GM11168 (cell line): Measurements from ENCODE around the gene SORBS1.

Source experiments
- in situ Hi-C: fragments of 300-500 bp; cut with MboI; formaldehyde crosslinking; loops from one replicate; pipeline ENCODE4 v1.12.0; 2022; ENCODE audit warnings: low sequenced_read_pairs; ENCODE audit not compliant: unreplicated experiment

The SORBS1 gene

DNA sequence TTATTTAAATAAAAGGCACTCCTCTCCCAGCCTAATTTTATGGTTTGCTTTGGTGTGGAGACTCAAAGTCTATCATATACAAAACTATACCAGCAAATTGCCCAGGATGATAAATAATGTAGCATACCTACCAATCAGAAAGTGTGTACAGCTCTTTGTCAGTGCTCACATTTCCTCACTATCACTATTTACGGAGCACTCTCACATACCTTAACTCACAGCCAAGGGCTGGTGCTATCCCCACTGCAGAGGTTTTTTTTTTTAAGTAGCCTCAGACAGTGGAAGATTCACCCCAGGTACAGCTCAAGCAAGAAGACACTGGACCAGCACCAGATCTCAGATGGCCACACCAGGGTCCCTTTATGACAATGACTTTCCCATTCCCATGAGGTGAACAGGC lies 272.9 kb downstream of the SORBS1 start:
- in situ Hi-C loops = no loop called here

DNA sequence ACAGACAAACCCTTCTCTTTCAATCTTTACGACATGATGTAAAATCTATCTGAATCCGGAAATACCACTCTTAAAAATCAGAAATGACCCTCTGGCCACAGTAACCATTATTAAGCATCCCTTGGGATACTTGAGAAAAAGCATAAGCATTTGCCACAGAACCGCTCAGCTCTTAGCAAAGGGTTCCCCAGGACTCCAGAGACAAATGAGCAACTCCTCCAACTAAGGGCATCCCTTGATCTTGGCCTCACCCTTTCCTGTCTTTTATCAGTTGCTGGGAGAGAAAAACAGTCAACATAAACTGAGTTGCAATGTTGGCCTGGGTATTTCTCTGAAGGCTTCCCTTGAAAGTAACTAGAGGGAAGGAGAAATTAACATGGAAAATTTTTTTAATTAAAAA lies 273.9 kb downstream of the SORBS1 start:
- in situ Hi-C loops = no loop called here

DNA sequence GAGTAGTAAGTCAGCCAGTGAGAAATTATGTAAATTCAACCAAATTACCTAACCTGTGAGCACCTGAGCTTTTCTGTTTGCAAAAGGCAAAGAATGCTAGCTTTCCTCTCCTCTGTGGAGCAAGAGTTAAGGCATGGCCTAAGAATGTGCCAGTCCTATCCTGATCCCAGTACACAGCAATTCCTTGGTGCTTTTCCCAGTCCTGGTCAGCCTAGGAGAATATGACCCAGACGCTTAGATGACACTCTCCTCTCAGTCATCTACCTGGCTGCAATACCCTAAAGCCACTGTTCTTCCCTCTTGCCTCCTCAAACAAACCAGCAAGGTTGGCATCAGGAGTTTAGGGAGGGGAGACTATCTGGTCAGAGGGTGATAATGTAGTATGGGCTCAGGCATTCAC lies 274.5 kb downstream of the SORBS1 start:
- in situ Hi-C loops = no loop called here

DNA sequence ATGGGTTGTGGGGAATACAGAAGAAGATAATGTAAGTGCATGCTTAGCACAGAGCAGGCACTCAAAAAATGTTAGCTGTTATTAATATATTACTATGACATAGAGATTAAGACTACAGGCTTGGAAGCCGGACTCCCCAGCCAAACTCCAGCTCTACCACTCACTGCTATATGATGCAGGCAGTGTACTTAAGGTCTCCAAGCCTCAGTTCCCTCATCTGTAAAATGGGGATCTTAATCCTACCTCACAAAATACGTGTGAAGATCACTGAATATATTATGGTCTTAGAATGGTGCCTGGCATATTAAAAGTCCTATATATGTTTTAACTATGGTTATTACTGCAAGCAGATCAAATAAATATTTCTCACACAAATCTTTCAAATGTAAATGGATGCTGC lies 275.6 kb downstream of the SORBS1 start:
- in situ Hi-C loops = no loop called here

DNA sequence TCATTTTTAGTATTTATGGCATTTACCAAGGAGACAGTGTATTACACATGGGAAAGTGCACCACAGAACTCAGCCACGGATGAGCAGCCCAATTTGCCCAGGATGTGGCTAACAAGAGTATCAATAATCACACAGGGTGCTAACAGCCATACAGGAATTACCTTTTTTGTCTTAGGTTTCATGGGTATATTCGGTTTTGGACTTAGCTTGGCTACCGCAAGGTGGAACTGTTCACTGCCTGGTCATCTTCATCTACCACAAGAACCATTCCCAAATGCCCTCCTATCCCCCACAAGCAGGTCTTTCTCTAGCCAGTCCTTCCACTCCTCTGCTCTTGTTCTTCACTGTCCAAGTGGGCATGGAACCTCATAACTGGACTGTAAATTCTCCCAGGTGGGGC lies 276.4 kb downstream of the SORBS1 start:
- in situ Hi-C loops = no loop called here

DNA sequence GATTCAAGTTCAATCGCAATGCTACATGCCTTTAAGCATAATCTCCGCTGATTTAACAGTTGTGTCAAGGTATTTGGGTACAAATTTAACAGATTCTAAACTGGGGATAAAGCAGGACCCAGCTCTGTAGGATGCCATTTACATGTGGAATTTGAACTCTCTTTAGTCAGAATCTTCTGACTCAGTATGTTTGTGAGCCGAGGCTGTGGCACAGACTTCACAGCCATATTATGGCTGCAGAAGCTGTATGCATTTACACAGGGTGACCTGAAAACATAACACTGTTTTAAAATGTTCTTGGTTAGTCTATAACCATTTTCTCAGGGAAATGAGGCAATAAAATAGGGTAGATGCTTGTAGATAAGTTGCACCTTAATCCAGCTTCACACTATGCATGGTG lies 279.1 kb downstream of the SORBS1 start:
- in situ Hi-C loops = no loop called here

DNA sequence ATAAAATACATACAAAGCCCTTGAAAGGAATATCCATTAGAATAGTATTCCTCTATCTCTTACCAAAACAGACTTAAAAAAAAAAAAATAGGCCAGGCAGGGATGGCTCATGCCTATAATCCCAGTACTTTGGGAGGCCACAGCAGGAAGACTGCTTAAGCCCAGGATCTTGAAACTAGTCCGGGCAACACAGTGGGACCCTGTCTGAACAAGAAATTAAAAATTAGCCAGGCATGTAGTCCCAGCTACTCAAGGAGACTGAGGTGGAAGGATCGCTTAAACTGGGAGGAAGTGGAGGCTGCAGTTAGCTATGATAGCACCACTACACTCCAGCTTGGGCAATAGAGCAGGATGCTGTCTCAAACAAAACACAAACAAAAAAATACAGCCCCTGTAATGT lies 280.0 kb downstream of the SORBS1 start:
- in situ Hi-C loops = no loop called here

DNA sequence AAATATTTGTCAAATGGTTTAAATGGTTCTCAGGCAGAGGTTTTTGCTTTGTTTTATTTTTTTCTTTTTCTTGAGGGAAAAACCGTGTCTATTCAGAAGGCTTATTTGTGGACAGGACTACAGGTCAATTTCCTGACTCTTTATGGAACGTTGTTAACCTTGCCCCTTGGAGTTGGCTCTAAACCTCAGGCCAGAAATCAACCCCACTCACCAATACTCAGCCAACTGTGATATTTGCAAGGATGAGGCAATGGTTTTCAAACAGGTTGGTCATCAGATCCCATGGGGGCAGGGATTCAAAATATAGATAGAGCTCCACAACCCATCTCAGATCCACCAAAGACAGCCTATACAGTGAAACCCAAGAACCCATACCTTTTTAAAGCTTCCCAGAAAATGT lies 280.5 kb downstream of the SORBS1 start:
- in situ Hi-C loops = no loop called here

DNA sequence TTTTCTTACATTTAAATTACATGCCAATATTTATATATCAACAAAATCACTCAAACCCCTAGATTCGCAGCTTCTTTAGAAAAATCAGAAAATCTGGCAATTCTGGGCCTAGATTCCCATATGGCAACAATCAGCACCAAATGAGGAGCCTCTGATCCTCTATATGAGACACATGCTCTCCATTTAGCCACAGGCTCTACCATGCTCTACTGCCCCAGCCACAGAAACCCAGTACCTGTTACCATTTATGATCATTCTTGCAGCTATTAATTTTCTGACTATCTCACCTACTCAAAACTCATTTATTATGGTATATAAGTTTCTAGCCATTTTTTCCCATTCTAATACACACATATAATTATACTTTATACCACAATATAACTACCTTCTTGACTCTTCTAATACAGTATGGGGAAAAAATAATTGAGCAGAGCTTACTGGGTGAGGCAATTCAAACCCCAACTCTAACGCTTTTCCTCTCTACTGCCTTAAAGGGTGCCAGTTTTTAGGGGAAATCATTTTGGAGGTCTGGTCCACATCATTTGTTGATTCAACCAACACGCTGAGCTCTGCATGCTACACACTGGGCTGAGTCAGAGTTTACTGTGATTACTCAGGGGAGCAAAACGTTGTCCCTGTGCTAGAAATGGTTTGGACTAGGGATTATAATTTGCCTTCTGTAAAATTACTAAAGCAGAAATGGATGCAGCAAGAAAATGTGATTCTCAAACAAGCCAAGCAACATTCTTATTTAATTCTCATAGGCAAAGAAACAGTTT lies 281.9 kb downstream of the SORBS1 start:
- in situ Hi-C loops = no loop called here

DNA sequence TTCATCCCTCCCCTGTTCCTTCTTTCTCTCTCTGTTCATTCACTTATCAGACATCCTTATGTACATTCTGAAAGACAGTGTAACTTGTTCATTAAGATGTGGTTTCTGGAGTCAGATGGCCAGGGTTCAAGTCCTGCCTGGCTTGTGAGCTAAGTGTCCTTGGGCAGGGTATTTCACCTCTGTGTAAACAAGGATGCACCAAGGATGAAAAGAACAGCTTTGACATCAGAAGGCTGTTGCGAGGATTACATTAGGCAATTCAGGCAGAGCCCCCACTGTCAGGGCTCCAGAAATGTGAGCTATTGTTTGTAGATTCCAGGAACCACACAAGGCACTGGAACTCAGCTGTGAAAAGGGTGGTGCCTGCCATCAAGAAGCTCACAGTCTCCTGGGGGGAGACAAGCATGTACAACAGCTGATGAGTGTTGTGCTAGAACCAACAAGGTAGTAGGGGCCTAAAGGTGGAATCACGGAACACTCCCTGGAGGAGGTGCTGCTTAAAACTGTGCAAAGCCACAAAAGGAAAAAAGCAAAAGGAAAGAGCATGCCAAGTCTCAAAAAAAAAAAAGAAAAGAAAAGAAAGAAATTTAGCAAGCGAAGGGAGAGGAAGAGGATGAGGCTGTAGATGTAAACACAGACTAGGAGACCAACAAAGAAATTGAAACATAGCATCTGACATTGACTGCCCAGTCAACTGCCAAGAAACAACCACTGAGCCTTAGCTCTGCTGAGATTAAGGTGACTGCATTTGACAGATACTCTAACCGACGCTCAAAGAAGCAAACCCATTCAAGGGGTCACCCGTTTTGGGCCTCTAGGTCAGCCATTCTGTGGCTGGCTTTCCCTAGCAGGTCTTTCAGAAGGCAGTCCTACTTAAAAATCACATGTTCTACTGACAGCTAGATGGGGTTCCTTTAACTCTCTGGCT lies 282.8 kb downstream of the SORBS1 start:
- in situ Hi-C loops = no loop called here

DNA sequence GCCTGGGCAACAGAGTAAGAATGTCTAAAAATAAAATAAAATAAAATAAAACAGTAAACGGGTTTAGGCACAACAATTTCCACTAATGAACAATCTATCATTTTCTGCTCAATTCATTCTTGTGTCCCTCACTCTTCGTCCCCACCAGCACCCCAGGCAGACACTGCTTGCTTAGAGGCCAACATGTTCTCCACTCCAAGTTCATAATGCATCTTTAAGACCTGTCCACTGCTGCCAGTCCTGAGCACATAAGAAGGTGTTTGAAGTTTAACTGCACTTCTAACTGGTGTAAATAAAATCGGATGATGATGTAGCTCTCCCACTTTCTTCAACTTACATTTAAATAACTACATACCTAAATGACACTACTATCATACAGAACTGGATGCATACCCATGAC lies 283.6 kb downstream of the SORBS1 start:
- in situ Hi-C loops = no loop called here

DNA sequence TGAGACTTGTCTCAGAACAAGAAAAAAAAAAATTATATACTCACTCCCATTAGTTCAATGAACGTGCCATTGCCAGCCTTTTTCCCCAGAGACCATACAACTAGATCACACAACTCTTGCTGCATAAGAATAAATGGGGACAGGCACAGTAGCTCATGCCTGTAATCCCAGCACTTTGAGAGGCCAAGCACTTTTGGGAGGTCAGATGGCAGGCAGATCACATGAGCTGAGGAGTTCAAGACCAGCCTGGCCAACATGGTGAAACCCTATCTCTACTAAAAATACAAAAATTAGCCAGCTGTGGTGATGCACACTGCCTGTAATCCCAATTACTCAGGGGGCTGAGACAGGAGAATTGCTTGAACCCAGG lies 284.0 kb downstream of the SORBS1 start:
- in situ Hi-C loops = no loop called here

DNA sequence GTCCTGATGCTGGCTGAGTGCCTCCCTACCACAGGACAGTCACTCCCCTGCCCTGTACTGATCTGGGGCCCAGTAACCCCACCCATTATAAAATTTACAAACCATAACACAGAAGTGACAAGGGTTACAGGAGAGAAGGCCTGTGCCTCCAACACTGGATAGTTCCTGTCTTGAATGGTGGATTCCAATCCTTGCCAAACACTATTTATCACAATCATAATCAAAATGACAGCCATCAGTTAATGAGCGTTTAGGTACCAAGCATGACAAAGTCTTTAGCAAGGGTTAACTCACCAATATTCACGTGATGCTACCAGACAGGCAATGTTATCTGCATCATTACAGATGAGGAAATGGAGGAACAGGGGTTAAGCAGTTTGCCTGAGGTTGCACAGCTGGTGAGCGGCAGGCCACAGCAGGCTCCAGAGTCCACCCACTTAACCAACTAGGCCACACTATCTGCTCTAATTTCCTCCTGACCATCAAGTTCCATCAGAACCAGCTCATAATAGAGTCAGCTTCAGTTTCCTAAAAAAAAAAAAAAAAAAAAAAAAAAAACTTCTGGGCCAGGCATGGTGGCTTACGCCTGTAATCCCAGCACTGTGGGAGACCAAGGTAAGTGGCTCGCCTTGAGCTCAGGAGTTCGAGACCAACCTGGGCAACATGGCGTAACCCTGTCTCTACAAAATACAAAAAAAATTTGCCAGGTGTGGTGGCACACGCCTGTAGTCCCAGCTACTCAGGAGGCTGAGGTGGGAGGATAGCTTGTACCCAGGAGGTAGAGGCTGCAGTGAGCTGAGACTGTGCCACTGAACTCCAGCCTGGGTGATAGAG lies 284.6 kb downstream of the SORBS1 start:
- in situ Hi-C loops = no loop called here

DNA sequence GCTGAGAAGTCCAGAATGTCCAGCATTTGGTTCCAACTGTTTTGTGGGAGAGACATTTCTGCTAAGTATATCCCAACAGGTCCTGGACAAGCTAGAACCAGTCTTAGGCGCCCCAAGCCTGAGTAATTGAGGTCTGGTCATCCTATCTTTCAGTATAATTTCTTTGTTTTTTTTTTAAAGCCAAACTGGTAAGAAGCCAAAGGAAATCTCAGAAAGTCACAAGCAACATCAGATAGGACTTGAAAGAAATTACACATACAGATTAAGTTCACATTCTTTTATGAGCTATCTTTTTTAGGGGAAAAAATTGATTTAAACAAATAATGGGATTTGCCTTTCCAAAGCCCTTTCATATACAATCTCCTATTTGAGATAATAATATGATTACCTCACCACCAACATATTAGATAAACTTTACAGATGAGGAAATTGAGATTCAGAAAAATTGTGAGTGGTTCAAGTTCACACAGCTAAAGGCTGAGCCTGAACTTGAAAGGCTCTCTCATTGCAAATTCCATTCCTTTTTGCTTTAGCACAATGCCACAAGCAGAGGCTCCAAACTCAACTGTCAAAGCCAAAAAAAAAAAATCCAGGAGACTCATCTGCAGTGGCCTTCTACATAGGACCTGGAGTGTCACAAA lies 285.3 kb downstream of the SORBS1 start:
- in situ Hi-C loops = no loop called here

DNA sequence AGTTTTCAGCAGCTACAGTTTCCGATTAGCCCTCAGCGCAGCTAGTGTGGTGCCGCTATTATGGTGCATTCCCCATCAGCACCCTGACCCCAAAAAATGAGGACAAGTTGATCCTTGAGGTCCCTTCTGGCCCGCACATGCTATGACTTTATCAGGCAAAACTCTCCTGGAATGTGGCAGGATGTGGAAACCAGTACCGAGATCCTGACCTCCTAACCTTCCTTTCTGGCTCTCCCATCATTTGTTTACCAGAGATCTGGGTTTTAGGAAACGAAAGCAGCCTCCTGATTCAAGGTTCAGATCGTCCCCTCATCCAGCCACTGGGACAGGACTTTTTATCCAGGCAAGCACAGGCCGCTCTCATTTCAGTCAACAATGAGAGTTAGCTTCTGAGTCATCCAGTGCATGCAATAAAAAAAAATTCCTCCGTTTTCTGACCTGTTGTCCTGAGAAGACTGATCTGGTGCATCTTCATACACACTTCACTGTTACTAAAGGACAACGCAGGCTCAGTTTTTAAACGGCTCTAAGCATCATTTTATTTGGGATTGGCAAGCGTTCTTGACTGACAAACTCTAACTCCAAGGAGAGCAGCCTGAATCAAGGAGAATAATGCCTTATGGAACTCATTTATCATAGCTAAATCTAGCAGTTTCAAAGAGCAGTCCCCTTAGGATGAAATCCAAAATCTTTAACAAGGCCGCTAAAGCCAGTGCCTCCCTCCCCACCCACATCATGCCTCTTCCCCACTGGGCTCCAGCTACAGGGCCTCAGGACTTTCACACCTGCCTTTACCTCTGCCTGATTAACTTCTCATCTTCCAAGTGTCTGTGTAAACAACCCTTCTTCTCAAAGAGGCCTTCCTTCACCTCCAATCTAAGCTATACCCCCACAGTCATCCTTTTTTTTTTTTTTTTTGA lies 287.5 kb downstream of the SORBS1 start:
- in situ Hi-C loops = no loop called here

DNA sequence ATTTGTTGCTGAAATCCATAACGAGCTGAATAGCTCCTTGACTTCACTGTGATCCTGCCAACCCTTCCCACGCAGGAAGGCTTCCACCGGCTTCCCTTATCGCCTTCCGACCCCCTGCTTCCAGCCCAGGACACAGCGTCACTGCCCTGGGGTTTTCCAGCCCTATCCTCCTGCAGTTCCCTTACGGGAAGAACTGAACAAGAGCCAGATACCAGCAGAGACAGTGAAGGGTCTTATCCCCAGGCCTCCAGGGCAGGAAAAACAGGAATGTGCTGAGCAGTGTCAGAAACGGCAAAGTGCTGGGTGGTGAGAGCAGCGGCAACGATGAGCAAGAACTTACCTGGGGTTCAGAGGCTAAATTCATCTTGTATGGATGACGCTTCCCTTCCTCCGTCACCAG lies 292.7 kb downstream of the SORBS1 start:
- in situ Hi-C loops = loop anchor here (10.0 kb wide), 1 partner anchor 96 kb away; no protein-coding TSS in a partner anchor

DNA sequence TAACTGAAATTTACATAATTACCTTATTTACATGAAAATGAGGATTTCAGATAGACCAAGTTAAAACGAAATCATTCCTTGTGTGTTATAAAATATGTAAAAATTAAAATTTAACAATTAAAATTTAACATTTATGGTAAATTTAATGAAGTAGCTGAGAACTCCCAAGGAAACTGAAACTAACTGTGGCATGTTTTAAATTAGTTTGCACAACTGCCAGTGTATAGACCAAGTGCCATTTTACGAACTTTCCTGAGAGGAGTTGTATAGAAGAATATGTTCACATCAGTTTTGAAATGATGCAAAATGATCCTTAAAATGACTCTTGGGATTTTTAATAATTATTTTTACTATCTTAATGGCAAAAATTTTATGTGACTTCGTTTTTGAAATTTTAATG lies 293.9 kb downstream of the SORBS1 start:
- in situ Hi-C loops = loop anchor here (10.0 kb wide), 1 partner anchor 98 kb away; no protein-coding TSS in a partner anchor

DNA sequence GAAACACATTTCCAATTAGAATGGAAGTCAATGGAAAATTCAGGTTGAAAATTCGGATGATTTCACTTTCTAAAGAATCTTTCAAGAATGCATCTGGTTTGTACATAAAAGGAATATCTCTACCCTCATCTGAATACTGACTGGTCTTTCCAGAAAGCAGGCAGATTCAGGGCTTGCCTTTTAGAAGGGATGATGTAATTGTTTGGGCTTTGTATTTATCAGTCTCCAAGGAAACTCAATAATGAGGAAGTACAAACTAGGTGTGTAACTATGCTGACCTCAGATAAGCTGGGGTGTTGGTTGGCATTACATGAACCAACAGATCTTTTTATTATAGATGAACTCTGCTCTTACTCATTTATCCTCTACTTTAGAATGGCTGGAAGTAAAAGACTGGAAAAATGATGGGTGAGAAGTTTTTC lies 294.5 kb downstream of the SORBS1 start:
- in situ Hi-C loops = loop anchor here (10.0 kb wide), 1 partner anchor 98 kb away; no protein-coding TSS in a partner anchor

DNA sequence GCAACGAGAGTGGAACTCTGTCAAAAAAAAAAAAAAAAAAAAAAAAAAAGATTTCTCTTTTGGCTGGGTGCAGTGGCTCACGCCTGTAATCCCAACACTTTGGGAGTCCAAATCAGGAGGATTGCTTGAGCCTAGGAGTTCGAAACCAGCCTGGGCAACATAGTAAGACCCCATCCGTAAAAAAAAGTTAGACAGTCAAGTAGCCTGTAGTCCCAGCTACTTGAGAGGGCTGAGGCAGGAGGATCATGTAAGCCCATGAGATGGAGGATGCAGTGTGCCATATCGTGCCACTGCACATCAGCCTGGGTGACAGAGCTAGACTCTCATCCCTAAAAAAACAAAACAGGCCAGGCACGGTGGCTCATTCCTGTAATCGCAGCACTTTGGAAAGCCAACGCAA lies 295.6 kb downstream of the SORBS1 start:
- in situ Hi-C loops = loop anchor here (10.0 kb wide), 1 partner anchor 99 kb away; no protein-coding TSS in a partner anchor
